22Rv1 (cell line): ENCODE results near the gene IRX1.

ENCODE experiments used
- CTCF ChIP-seq: fragments of 450-650 bp; IDR thresholded peaks from 2 replicates; pipeline ENCODE4 v1.5.1; 2017; ENCODE audit warnings: mild to moderate bottlenecking
- ZFX ChIP-seq: fragments of 450-650 bp; IDR thresholded peaks from 2 replicates; pipeline ENCODE4 v1.6.1; 2017; ENCODE audit warnings: antibody characterized with exemption, borderline replicate concordance

GRCh38 chr5:3600106-3601060 is 4.8 kb downstream of the IRX1 start:
- no peak for TF ChIP-seq CTCF
- no peak for TF ChIP-seq ZFX
